ENCODE results near the gene PPP2R5C. TPM values are rescaled to one million over a fixed set of nuclear protein-coding genes. Genes with fewer than 3 reads are reported as not detected.

Gene PPP2R5C
- polyA plus RNA-seq, 1 donor from 2014 or later: 111 TPM

DNA sequence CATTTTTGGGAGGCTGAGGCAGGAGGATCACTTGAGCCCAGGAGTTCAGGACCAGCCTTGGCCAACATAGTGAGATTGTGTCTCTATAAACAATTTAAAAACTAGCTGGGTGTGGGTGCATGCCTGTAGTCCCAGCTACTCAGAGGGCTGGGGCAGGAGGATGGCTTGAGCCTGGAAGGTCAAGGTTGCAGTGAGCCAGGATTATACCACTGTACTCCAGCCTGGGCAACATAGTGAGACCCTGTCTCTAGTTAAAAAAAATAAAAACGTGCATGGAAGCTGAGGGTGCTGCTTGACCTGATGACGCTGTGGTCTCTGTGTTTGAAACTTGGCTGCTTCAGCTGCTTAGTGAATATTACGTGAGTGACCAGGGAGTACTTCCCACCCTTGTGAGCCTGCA is 89.7 kb downstream of the PPP2R5C start:
- no peak overlapping the region for H3K4me3 ChIP-seq (ENCODE audit: low read length)
- H3K9me3 ChIP-seq (ENCODE audit: low read length): no peaks in the 10 kb centered on the region
- H4K20me1 ChIP-seq (ENCODE audit: insufficient read depth): no peaks in the 10 kb centered on the region
- no peaks in the 10 kb centered on the region for H3K27me3 ChIP-seq (ENCODE audit: insufficient read depth, low read depth, low read length)
- no peak overlapping the region for H3K27ac ChIP-seq (ENCODE audit: low read length)
- no peak overlapping the region for H2AFZ ChIP-seq (ENCODE audit: low read depth, low read length)
- H3K9me2 ChIP-seq (ENCODE audit: insufficient read depth, low read length): no peaks in the 10 kb centered on the region
- H3K9ac ChIP-seq (ENCODE audit: low read length): no peak overlapping the region
- no peak for TF ChIP-seq TAF1 (IDR thresholded peaks at IDR 0.05; ENCODE audit: low read depth)
- no peak for TF ChIP-seq RAD21 (conservative IDR thresholded peaks at IDR 0.05)
- TF ChIP-seq, protein P1, sequence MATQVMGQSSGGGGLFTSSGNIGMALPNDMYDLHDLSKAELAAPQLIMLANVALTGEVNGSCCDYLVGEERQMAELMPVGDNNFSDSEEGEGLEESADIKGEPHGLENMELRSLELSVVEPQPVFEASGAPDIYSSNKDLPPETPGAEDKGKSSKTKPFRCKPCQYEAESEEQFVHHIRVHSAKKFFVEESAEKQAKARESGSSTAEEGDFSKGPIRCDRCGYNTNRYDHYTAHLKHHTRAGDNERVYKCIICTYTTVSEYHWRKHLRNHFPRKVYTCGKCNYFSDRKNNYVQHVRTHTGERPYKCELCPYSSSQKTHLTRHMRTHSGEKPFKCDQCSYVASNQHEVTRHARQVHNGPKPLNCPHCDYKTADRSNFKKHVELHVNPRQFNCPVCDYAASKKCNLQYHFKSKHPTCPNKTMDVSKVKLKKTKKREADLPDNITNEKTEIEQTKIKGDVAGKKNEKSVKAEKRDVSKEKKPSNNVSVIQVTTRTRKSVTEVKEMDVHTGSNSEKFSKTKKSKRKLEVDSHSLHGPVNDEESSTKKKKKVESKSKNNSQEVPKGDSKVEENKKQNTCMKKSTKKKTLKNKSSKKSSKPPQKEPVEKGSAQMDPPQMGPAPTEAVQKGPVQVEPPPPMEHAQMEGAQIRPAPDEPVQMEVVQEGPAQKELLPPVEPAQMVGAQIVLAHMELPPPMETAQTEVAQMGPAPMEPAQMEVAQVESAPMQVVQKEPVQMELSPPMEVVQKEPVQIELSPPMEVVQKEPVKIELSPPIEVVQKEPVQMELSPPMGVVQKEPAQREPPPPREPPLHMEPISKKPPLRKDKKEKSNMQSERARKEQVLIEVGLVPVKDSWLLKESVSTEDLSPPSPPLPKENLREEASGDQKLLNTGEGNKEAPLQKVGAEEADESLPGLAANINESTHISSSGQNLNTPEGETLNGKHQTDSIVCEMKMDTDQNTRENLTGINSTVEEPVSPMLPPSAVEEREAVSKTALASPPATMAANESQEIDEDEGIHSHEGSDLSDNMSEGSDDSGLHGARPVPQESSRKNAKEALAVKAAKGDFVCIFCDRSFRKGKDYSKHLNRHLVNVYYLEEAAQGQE (IDR thresholded peaks at IDR 0.05; ENCODE audit: borderline replicate concordance): no peak
- TF ChIP-seq, protein P2, sequence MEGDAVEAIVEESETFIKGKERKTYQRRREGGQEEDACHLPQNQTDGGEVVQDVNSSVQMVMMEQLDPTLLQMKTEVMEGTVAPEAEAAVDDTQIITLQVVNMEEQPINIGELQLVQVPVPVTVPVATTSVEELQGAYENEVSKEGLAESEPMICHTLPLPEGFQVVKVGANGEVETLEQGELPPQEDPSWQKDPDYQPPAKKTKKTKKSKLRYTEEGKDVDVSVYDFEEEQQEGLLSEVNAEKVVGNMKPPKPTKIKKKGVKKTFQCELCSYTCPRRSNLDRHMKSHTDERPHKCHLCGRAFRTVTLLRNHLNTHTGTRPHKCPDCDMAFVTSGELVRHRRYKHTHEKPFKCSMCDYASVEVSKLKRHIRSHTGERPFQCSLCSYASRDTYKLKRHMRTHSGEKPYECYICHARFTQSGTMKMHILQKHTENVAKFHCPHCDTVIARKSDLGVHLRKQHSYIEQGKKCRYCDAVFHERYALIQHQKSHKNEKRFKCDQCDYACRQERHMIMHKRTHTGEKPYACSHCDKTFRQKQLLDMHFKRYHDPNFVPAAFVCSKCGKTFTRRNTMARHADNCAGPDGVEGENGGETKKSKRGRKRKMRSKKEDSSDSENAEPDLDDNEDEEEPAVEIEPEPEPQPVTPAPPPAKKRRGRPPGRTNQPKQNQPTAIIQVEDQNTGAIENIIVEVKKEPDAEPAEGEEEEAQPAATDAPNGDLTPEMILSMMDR (IDR thresholded peaks at IDR 0.05; ENCODE audit: poor library complexity, severe bottlenecking): no peak
- TF ChIP-seq POLR2AphosphoS5 (IDR thresholded peaks at IDR 0.05): no peak
- TF ChIP-seq MXI1 (conservative IDR thresholded peaks at IDR 0.05; ENCODE audit: poor library complexity, severe bottlenecking): no peak
- TF ChIP-seq EZH2 (IDR thresholded peaks at IDR 0.05; ENCODE audit: borderline replicate concordance, insufficient read depth, low read length, poor library complexity, severe bottlenecking): no peak
- H3F3A ChIP-seq (ENCODE audit: insufficient read depth, low read length, poor library complexity, severe bottlenecking): no peaks in the 10 kb centered on the region
- H3K36me3 ChIP-seq (ENCODE audit: insufficient read depth, low read length): no peaks in the 10 kb centered on the region
- H3K79me2 ChIP-seq (replicated peaks; ENCODE audit: insufficient read depth, low read length): peaks cover 47% of the 10 kb centered on the region
- no peak overlapping the region for H3K4me2 ChIP-seq (ENCODE audit: low read length)

DNA sequence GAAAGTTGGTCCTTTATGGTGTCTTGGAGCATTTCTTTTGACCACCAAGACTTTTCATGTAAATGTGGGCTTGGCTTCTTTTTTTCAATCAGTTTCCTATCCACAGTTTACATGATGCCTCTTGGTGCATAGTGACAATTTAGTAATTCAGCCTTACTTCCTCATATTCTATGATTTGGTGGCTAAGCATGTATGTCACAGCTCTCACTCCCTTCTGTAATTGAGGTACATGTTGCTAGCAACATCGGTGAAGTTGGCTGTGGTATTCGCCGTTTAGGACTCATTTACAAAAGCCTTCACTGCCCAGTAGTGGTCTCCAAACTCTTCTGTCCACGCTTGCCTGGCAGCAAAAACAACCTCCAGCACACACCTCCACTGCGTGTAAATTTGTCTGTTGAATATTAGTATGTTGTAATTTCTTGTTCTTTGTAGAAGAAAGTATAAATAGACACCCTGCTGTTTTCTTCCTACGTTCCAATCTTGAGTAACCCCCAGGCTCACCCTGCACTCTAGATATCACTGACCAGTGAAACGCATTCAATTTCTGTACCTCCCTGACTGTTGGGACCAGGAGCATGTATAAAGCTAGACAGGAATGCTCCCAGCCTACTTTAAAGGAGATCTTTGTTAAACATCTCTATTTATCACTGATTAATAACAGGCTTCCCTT is 90.4 kb downstream of the PPP2R5C start:
- H4K20me1 ChIP-seq (ENCODE audit: insufficient read depth): no peaks in the 10 kb centered on the region
- H3F3A ChIP-seq (ENCODE audit: insufficient read depth, low read length, poor library complexity, severe bottlenecking): no peaks in the 10 kb centered on the region
- H3K36me3 ChIP-seq (ENCODE audit: insufficient read depth, low read length): no peaks in the 10 kb centered on the region
- H3K27me3 ChIP-seq (ENCODE audit: insufficient read depth, low read depth, low read length): no peaks in the 10 kb centered on the region
- no peak overlapping the region for H3K4me2 ChIP-seq (ENCODE audit: low read length)
- H3K9ac ChIP-seq (ENCODE audit: low read length): no peak overlapping the region
- no peak overlapping the region for H3K27ac ChIP-seq (ENCODE audit: low read length)
- no peaks in the 10 kb centered on the region for H3K9me2 ChIP-seq (ENCODE audit: insufficient read depth, low read length)
- TF ChIP-seq, protein P1 (IDR thresholded peaks at IDR 0.05; ENCODE audit: borderline replicate concordance): no peak
- no peak for TF ChIP-seq SMC3 (conservative IDR thresholded peaks at IDR 0.05; ENCODE audit: poor library complexity)
- TF ChIP-seq, protein P2 (IDR thresholded peaks at IDR 0.05; ENCODE audit: poor library complexity, severe bottlenecking): no peak
- TF ChIP-seq TAF1 (IDR thresholded peaks at IDR 0.05; ENCODE audit: low read depth): no peak
- TF ChIP-seq POLR2AphosphoS5 (IDR thresholded peaks at IDR 0.05): no peak
- TF ChIP-seq RAD21 (conservative IDR thresholded peaks at IDR 0.05): no peak
- TF ChIP-seq EZH2 (IDR thresholded peaks at IDR 0.05; ENCODE audit: borderline replicate concordance, insufficient read depth, low read length, poor library complexity, severe bottlenecking): no peak
- no peak for TF ChIP-seq EP300 (conservative IDR thresholded peaks at IDR 0.05; ENCODE audit: poor library complexity, severe bottlenecking)
- no peak overlapping the region for H3K4me3 ChIP-seq (ENCODE audit: low read length)
- H2AFZ ChIP-seq (ENCODE audit: low read depth, low read length): no peak overlapping the region
- no peaks in the 10 kb centered on the region for H3K9me3 ChIP-seq (ENCODE audit: low read length)
- H3K79me2 ChIP-seq (replicated peaks; ENCODE audit: insufficient read depth, low read length): peaks cover 45% of the 10 kb centered on the region
